Activated T-cell treated with anti-CD3 and anti-CD28 coated beads, Interleukin-2, amount 50 U/mL, for 72 hours (primary cell): Measurements from ENCODE around the gene HCFC1R1. TPM values are rescaled to one million over a fixed set of nuclear protein-coding genes. Genes with fewer than 3 reads are reported as not detected.

Source experiments
- ATAC-seq, 2 donors: fragments of 150-1000 bp; cut with Tn5 transposase; replicated peaks in 1 of 2; 2 replicates each; pipeline ENCODE4 v1.10.0; 2021; ENCODE audit warnings: moderate library complexity in 2 of 2, mild to moderate bottlenecking in 1 of 2
- DNase-seq, 2 donors: peaks; one replicate each; pipeline ENCODE4 v3.0.0; 2021 to 2022; ENCODE audit warnings: mixed read lengths in 1 of 2
- H3K27ac Mint-ChIP-seq: one replicate; pipeline ENCODE4 v1.8.0; 2022; ENCODE audit warnings: mild to moderate bottlenecking, moderate library complexity, mixed read lengths
- H3K27me3 Mint-ChIP-seq: one replicate; pipeline ENCODE4 v1.8.0; 2022; ENCODE audit warnings: low read depth, mixed read lengths
- H3K36me3 Mint-ChIP-seq, 2 donors: one replicate each; pipeline ENCODE4 v1.8.0; 2022; ENCODE audit warnings: mixed read lengths in 2 of 2, mild to moderate bottlenecking in 1 of 2; ENCODE audit not compliant: insufficient read depth in 2 of 2
- H3K4me1 Mint-ChIP-seq: one replicate; pipeline ENCODE4 v1.8.0; 2022; ENCODE audit warnings: low read depth, mixed read lengths
- H3K4me3 Mint-ChIP-seq, 2 donors: one replicate each; pipeline ENCODE4 v1.8.0; 2022; ENCODE audit warnings: mild to moderate bottlenecking in 2 of 2, mixed read lengths in 2 of 2, moderate library complexity in 2 of 2
- H3K9me3 Mint-ChIP-seq, 2 donors: one replicate each; pipeline ENCODE4 v1.8.0; 2022; ENCODE audit warnings: mixed read lengths in 2 of 2
- total RNA-seq, 2 donors: library from RNA; stranded (reverse); gene quantifications; one replicate each; pipeline ENCODE4 v1.2.3, GENCODE V29; 2022

HCFC1R1 gene
- total RNA-seq, 2 donors from 2014 or later: 27.6 to 32.8 TPM

DNA sequence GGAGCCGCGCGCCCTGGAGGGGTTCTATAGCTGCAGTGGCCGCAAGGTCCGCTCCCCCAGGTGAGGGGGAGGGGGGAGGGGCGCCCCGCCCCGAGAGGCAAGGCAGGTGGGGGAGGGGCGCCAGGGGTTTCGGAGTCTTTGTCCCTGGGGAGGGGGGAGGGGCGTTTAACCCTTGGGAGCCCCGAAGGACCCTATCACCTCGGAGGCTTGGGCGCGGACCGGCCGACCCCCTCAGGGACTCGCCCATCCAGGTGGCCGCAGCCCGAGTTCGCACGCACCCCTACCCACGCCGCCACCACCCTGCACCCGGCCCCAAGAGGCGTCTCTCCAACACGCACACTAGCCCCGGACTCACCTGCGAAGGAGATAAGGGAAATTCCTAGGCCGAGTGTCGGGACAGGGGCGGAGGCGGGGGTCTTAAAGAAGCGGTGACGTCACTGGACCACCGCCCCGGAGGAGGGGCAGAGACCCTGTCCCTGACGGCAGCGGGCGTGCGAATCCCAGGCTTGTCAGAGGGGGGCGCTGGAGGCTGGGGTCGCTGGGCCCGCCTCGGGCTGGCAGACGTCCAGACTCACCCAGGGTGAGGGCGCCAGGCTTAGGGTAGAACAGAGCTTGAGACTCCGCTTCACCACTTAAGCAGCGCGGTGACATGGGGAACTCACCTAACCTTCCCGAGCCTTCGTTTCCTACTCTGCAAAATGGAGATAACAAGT is 5.8 kb downstream of the HCFC1R1 start, which contains the start of gene CLDN6:
Gene CLDN6, minus strand, starts transcription at position 390 of the 713 bp plus-strand sequence. CDS start 2,162 bp downstream, outside the sequence.
- H3K27ac Mint-ChIP-seq: no peak within 1 kb of the TSS
- H3K9me3 Mint-ChIP-seq: no peaks in the 10 kb centered on the region
- peaks cover 49% of the 10 kb centered on the region for H3K4me1 Mint-ChIP-seq
- peak; percentile 63 to 70 for DNase-seq
- peak within 1 kb of the TSS; percentile 21 to 58 for H3K4me3 Mint-ChIP-seq
- H3K27me3 Mint-ChIP-seq: peaks cover 17% of the 10 kb centered on the region
- no peak for ATAC-seq
- H3K36me3 Mint-ChIP-seq: no peaks in the 10 kb centered on the region

DNA sequence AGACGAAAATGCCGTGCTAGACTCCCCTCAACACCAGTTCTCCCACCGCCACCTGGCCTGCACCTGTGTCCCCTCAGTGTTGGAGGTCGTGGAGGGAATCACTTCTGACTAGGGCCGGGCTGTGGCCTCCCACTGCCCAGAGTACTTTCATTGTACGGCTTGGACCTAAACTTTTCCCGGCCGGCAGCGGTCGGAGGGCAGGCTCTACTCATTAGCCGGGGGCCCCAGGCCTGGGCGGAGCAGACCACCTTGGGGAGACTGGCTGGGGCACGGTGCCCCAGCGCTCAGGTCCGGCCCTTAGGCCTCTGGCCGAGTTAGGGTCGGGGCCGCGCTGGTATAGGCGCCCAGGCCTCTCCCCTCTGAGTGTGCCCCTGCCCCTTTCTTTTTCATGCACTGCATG is 6.4 kb downstream of the HCFC1R1 start:
- no peaks in the 10 kb centered on the region for H3K36me3 Mint-ChIP-seq
- no peak overlapping the region for H3K4me3 Mint-ChIP-seq
- H3K4me1 Mint-ChIP-seq: peaks cover 43% of the 10 kb centered on the region
- H3K27me3 Mint-ChIP-seq: peaks cover 17% of the 10 kb centered on the region
- ATAC-seq (no peak), DNase-seq (no peak)
- no peak overlapping the region for H3K27ac Mint-ChIP-seq
- H3K9me3 Mint-ChIP-seq: no peaks in the 10 kb centered on the region

DNA sequence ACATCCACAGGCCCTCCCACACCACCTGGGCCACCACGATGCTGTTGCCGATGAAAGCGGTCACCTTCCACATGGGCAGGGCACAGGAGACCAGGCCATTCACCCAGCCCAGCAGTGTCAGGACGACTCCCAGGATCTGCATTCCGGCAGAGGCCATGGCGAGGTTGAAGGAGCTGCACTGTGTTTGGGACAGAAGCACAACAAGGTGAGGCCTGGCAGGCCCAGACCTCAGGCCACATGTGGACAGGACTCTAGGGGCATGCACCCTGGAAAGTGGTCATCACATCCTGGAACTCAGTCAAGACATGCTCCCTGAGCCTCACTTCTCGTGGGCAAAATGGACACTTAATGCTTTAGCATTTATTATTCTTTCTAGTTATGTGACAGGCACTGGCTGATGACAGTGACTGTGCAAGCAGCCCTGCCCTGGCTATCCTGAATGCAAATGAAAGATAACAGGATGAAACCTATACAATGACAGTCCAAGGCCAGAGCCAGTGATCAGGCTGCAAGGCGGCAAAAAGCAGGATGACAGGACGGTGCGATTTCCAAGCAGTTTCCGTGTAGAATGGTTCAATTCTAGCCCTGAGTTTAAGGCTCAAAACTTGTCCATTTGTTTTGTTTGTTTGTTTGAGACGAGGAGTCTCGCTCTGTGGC is 7.7 kb downstream of the HCFC1R1 start:
- ATAC-seq: no peak
- H3K4me1 Mint-ChIP-seq: peaks cover 29% of the 10 kb centered on the region
- no peak overlapping the region for H3K4me3 Mint-ChIP-seq
- DNase-seq: no peak
- no peak overlapping the region for H3K27ac Mint-ChIP-seq
- no peaks in the 10 kb centered on the region for H3K36me3 Mint-ChIP-seq
- peaks cover 17% of the 10 kb centered on the region for H3K27me3 Mint-ChIP-seq
- no peaks in the 10 kb centered on the region for H3K9me3 Mint-ChIP-seq

DNA sequence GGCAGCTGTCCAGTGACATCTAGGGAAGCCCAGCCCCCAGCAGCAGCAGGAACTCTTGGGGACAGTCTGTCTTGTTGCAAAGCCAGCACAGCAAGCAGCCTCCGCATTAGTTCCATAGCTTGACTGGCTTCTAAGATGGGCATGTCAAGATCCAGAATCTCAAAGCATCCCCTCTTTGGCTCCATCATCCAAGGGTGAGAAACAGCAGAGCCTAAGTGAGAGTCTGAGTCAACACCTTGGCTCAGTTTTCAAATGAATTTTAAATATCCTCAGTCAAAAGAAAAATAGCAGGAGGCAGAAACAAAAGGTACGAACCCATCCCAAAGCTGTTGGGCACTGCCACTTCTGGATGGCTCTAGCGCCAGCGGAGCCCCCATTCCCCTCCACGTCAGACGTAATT is 8.8 kb downstream of the HCFC1R1 start:
- peaks cover 21% of the 10 kb centered on the region for H3K4me1 Mint-ChIP-seq
- ATAC-seq (no peak), DNase-seq (no peak)
- H3K27ac Mint-ChIP-seq: no peak overlapping the region
- H3K4me3 Mint-ChIP-seq: no peak overlapping the region
- no peaks in the 10 kb centered on the region for H3K36me3 Mint-ChIP-seq
- no peaks in the 10 kb centered on the region for H3K9me3 Mint-ChIP-seq
- peaks cover 15% of the 10 kb centered on the region for H3K27me3 Mint-ChIP-seq

DNA sequence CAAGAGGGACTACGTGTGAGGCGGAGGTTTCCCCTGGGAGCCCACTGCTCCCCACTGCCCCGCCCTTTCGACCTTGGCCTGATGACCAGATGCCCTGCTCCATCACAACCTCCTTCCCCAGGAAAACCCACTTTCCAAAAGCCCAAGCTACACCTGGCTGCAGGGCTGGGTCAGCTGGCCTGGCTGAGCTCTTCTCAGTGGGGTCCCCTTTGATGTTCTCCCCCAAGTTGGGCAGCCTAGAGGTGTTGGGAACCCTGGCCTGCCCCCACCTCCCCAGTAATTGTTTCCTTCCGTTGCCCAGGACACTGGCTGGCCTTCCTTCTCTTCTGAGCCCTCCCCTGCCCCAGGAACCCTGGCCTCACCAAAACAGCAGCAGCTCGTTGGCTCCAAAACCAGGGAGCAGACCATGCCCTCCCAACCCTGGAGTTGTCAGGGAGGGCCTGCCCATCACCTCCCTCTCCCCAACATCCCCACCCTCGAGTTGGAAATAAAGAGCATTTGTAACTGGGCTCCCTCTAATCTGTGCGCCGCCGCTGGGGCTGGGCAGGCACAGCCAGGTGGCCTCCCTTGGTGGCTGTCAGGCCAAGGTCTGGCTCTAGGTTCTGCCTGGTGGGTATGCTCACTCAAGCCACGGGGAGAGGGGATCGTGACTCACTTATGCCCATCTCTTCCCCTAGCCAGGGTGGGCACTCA is 9.6 kb downstream of the HCFC1R1 start:
- peaks cover 7% of the 10 kb centered on the region for H3K27me3 Mint-ChIP-seq
- peaks cover 13% of the 10 kb centered on the region for H3K4me1 Mint-ChIP-seq
- H3K27ac Mint-ChIP-seq: no peak overlapping the region
- no peaks in the 10 kb centered on the region for H3K36me3 Mint-ChIP-seq
- no peaks in the 10 kb centered on the region for H3K9me3 Mint-ChIP-seq
- ATAC-seq (no peak), DNase-seq (no peak)
- H3K4me3 Mint-ChIP-seq: no peak overlapping the region

DNA sequence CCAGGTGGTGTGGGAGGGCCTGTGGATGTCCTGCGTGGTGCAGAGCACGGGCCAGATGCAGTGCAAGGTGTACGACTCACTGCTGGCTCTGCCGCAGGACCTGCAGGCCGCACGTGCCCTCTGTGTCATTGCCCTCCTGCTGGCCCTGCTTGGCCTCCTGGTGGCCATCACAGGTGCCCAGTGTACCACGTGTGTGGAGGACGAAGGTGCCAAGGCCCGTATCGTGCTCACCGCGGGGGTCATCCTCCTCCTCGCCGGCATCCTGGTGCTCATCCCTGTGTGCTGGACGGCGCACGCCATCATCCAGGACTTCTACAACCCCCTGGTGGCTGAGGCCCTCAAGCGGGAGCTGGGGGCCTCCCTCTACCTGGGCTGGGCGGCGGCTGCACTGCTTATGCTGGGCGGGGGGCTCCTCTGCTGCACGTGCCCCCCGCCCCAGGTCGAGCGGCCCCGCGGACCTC is 10.2 kb downstream of the HCFC1R1 start:
- H3K4me3 Mint-ChIP-seq: no peak overlapping the region
- no peak for DNase-seq
- peaks cover 1% of the 10 kb centered on the region for H3K27me3 Mint-ChIP-seq
- H3K36me3 Mint-ChIP-seq: no peaks in the 10 kb centered on the region
- H3K27ac Mint-ChIP-seq: no peak overlapping the region
- H3K4me1 Mint-ChIP-seq: peaks cover 10% of the 10 kb centered on the region
- no peak for ATAC-seq
- no peaks in the 10 kb centered on the region for H3K9me3 Mint-ChIP-seq

DNA sequence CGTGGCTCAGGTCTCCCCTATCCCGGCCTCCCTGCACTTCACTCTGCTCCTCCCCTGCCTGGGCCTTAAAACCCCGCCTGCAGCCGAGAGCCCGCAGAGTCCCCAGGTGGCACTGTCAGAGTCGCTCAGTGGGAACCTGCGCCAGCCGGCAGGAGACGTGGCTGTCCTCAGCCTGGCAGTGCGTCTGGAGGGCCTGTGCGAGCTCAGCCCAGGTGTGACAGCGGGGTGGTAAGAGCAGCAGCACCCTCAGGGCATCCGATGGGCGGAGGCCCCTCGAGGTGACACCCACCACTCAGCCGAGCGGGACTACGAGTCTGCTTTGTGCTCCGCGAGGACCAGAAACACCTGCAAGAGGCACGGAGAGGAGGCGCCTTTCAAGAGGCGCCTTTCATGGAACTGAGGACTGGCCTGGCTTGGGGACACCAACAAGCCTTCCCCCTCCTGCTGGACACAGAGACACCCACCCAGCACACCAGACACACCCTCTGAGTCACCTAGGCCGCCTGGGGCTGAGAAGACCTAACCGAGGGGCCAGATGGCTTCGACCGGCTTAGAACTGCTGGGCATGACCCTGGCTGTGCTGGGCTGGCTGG is 10.8 kb downstream of the HCFC1R1 start, which contains the start of gene CLDN9:
Gene CLDN9, plus strand, starts transcription at position 96 of the 593 bp plus-strand sequence. Its CDS starts 440 bp downstream, at position 536.
- ATAC-seq (no peak), DNase-seq (no peak)
- no peak within 1 kb of the TSS for H3K27ac Mint-ChIP-seq
- H3K9me3 Mint-ChIP-seq: no peaks in the 10 kb centered on the region
- H3K36me3 Mint-ChIP-seq: no peaks in the 10 kb centered on the region
- H3K4me1 Mint-ChIP-seq: peaks cover 10% of the 10 kb centered on the region
- H3K4me3 Mint-ChIP-seq: no peak within 1 kb of the TSS
- no peaks in the 10 kb centered on the region for H3K27me3 Mint-ChIP-seq

DNA sequence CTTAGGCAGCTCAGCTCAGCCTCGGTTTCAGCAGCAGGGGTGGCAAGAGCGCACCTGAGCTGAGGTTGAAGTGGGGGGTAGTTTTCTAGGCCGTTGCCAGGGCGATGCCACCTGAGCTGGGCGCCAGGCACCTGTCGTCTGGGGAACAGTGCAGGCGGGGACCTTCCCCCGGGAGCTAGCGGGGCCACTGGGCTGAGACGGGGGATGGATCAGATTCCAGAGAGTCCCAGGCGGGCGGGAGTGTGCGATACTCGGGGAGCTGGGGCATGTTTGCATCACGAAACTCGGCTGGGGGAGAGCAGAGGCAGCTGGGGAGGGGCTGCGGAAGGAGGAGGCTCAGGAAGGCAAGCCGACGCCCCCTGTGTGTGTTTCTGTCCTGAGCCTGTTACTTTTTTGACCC is 11.5 kb downstream of the HCFC1R1 start:
- Mint-ChIP-seq H3K27ac (no peak overlapping the region), H3K4me1 (peaks cover 16% of the 10 kb centered on the region), H3K9me3 (no peaks in the 10 kb centered on the region), H3K27me3 (peaks cover under 1% of the 10 kb centered on the region), H3K4me3 (no peak overlapping the region), H3K36me3 (no peaks in the 10 kb centered on the region)
- ATAC-seq (no peak), DNase-seq (no peak)

DNA sequence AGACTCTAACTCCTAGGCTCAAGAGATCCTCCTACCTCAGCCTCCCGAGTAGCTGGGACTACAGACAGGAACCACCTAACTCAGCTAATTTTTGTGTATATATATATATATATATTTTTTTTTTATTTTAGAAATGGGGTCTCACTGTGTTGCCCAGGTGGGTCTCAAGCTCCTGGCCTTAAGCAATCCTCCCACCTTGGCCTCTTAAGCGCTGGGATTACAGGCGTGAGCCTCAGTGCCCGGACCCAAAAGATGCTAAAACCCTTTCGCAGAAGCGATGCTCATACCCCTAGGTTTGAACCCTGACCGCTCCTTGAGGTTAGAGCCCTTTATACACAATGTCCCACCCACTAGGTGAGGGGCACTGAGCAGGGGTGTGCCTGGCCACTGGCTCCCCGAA is 13.2 kb downstream of the HCFC1R1 start:
- H3K27me3 Mint-ChIP-seq: peaks cover 8% of the 10 kb centered on the region
- no peaks in the 10 kb centered on the region for H3K36me3 Mint-ChIP-seq
- H3K4me1 Mint-ChIP-seq: peaks cover 21% of the 10 kb centered on the region

DNA sequence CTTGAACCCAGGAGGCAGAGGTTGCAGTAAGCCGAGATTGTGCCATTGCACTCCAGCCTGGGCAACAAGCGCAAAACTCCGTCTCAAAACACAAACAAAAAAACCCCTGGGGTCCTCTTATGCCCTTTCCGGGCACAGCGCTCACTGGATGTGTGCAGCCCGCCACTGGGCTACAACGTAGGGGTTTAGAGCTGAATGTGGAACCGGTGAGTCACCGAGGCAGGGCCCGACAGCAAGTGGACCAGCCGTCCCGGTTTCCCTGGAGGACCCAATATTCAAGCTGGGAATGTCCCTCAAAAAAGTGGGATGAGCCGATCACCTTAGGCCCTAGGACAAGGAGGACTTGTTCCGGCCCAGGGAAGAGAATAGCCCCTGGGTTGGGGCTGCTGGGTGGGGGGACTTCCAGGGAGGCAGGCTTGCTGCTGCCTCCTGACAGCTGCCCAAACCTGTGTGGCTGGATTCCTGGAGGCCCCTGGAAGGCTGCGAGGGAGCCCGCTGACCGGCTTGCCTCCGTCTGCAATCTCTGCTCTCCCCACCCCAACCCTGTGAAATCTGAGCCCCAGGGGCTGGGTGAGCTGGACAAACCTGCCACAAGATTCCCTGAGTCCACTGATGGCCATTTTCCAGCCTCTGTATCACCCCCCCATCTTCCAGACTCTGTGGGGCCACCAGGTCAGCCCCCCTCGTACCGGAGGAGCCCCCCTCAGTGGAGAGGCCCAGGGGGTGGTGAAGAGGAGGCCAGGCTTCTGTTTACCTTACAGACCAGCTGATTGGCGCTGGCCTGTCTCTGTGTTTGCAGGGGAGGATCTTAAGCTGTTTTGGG is 14.0 kb downstream of the HCFC1R1 start:
- Mint-ChIP-seq H3K4me1 (peaks cover 21% of the 10 kb centered on the region), H3K27me3 (peaks cover 8% of the 10 kb centered on the region), H3K36me3 (no peaks in the 10 kb centered on the region), H3K9me3 (no peaks in the 10 kb centered on the region), H3K27ac (no peak overlapping the region), H3K4me3 (no peak overlapping the region)
- ATAC-seq: no peak
- DNase-seq: no peak

More for the DNA sequence above, 13.2 kb downstream of the HCFC1R1 start:
- Mint-ChIP-seq H3K27ac (no peak overlapping the region), H3K4me3 (no peak overlapping the region), H3K9me3 (no peaks in the 10 kb centered on the region)
- ATAC-seq (no peak), DNase-seq (no peak)

DNA sequence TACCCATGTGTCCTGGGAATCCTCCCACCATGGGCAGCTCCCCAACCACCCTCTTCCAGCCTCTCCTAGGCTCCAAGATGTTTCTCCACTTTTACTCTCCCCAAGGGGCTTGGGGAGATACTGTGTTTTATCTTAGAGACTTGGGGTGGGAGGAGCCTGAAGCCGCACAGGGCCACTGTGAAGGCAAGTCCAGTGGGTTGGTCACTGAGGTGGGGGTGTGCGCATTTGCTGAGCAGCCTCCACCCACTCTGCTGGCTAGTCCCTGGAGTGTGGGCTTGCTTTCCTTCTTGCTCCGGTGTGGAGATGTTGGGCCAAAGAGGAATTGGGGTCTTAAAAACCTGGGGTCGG is 15.1 kb downstream of the HCFC1R1 start:
- H3K4me1 Mint-ChIP-seq: peaks cover 21% of the 10 kb centered on the region
- no peaks in the 10 kb centered on the region for H3K36me3 Mint-ChIP-seq
- no peaks in the 10 kb centered on the region for H3K9me3 Mint-ChIP-seq
- H3K4me3 Mint-ChIP-seq: peak overlapping the region in 1 of 2 donors; percentile 57
- DNase-seq: no peak
- peaks cover 8% of the 10 kb centered on the region for H3K27me3 Mint-ChIP-seq
- no peak overlapping the region for H3K27ac Mint-ChIP-seq
- no peak for ATAC-seq

DNA sequence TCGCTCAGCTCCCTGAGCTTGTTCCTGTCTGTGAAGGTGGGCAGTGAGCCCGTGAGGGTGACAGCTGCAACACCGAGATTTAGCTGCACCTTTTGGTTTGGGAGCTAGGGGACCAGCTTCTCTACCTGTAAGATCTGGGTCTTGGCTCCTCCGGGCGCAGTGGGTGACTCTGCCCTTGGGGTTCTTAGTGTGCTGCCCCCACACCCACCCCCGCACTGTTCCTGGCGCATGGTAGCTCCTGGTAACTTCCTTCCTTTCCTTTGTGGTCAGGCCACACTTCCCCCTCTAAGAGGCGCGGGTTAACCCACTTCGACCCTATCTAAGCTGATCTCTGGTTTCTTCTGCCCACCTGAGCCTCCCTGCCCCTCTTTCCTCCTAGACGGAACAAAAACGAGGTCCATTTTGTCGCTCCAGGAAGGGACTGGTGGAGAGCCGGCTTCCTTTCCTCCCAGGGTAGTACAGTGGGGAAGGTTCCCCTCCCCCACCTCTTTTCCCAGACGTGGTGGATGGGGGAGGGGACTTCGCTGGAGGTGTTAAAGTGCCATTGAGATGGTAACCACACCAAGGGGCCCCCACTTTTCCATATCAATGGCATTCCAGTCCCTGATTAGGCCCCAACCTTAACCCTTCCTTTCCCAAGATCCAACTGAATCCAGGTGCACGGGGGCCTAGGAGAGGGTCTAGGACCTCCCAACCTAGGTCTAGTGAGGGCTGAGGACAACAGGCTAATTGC is 15.6 kb downstream of the HCFC1R1 start:
- Mint-ChIP-seq H3K36me3 (no peaks in the 10 kb centered on the region), H3K4me3 (peak overlapping the region; percentile 8 to 57), H3K27ac (no peak overlapping the region), H3K9me3 (no peaks in the 10 kb centered on the region), H3K4me1 (peaks cover 21% of the 10 kb centered on the region), H3K27me3 (peaks cover 8% of the 10 kb centered on the region)
- DNase-seq (no peak), ATAC-seq (no peak)
